ENCODE data around the gene SLC25A20.

DNA sequence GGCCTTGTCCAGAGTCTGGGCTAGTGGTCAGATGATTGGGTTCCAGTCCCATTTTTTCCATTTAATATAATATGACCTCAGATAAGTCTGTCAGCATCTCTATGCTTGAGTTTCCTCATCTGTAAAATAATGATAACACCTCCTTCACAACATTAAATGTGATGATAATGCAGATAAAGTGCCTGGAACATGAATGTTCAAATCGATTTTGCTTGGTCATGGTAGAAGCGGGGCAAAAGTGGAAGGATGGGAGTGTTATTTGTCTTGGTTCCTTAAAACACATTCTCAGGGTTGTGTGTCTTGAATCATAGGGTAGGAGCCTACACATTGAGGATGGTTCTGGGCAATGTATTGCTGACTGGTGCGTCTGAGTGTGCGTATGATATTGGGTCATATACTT, 36.8 kb upstream of the SLC25A20 start:
- TF ChIP-seq, protein P1, sequence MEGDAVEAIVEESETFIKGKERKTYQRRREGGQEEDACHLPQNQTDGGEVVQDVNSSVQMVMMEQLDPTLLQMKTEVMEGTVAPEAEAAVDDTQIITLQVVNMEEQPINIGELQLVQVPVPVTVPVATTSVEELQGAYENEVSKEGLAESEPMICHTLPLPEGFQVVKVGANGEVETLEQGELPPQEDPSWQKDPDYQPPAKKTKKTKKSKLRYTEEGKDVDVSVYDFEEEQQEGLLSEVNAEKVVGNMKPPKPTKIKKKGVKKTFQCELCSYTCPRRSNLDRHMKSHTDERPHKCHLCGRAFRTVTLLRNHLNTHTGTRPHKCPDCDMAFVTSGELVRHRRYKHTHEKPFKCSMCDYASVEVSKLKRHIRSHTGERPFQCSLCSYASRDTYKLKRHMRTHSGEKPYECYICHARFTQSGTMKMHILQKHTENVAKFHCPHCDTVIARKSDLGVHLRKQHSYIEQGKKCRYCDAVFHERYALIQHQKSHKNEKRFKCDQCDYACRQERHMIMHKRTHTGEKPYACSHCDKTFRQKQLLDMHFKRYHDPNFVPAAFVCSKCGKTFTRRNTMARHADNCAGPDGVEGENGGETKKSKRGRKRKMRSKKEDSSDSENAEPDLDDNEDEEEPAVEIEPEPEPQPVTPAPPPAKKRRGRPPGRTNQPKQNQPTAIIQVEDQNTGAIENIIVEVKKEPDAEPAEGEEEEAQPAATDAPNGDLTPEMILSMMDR (conservative IDR thresholded peaks at IDR 0.05), result no peak
- TF ChIP-seq ZFX (IDR thresholded peaks at IDR 0.05), result no peak

Measured in C4-2B (cell line).